Embryonic facial prominence (tissue), 1 donor: ENCODE measurements around the gene CFAP100.

Experiments
- DNase-seq: peaks from one replicate; pipeline ENCODE4 v3.0.0-alpha.2; 2016; ENCODE audit errors: extremely low spot score

The CFAP100 gene

DNA sequence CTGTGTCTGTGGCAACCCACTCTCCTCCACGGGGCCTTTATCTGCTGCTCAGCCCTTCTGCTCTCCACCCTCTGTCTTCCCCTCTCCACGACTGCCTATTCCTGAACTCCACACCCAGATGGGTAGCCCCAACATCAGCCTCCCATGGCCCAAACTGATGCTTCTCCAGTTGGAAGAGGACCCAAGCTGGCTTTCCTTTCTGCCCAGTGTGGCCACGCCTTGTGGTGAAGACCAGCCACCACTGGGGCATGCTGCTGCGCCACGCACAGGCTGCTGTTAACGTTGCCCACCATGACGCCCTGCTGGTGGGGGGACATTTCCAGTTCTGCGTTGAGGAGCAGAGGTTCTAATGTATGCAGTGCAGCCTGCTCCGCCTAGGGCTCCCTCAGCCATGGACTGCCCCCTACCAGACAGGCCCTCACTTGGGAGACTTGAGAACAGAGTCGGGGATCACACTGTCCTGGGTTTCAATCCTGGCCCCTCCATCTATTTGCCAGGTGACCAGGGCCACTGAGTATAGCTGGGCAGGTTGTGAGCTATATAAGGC is 26.9 kb downstream of the CFAP100 start:
- no peak for DNase-seq

DNA sequence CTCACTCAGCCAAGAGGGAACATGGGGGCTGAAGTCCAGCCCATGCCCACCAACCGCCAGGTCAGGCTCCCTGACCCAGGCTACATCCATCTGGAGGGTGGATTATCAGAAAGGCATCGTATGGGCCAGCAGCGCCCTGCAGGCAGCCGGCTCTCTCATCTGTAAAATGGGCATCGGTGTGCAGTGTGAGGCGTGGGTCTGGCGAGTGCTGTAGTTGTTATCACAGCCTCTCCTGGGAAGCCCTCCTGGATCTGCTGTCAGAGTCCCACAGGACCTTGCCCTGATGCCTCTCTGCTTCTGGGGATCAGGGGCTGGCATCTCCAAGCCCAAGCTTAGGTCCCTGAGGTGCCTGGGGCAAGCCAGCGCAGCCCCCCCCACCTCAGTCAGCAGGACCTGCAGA is 27.4 kb downstream of the CFAP100 start:
- DNase-seq = no peak

DNA sequence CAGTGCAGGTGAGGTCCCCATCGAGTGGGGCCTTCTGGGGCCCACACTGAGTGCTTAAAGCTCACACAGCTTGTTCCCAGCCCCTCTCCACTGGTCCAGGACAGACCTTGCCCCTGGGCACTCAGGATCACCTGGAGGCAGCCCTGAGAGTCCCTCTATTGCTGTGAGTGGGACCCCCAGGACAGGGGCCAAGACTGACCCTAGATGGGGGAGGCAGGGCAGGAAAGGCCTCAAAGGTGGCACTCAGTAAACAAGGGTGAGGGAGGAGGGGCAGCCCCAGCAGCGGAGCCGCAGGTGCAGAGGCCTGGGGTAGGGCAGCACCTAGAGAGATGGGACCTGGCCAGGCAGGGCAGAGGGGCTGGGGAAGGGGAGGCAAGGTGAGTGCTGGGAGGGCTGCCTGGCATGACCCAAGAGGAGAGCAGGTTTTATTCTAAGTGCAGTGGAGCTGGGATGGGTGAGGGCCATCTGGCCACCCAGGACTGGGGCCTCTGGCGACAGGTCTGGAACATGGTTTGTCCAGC is 27.9 kb downstream of the CFAP100 start:
- DNase-seq = no peak

DNA sequence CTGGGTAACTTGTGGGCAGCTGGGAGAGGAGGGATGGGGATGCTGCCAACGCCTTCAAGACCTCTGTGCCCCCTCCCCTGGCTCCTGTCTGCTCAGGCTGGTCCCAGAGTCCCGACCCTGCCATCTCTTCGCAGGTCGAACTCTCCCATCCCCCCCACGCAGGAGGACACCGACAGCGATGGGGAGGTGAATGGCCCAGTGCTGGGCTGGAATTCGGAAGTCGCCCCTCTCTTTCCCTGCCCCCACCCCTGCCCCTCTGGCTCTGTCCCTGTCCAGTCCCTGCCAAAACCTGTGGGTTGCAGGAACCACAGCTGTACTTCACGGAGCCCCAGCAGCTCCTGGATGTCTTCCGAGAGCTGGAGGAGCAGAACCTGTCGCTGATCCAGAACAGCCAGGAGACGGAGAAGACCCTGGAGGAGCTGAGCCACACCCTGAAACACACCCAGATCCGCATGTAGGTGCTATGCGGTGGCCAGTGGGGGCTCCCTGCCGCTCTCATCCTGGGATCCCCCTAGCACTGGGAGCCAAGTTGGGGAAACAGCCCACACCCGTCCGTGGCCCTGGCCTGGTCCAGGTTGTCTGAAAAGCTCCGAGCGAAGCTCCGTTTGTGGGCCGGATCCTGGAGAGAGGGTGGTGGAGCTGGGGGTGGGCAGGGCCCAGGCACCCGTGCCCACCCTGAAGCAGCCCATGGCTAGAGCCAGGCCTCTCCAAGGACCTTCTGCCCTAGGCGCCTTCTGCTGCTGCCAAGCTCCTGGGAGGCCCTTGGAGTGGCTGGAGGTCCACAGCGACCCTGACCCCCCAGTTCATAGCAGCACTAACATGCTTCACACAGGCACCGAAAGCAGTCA is 28.7 kb downstream of the CFAP100 start:
- DNase-seq = no peak

DNA sequence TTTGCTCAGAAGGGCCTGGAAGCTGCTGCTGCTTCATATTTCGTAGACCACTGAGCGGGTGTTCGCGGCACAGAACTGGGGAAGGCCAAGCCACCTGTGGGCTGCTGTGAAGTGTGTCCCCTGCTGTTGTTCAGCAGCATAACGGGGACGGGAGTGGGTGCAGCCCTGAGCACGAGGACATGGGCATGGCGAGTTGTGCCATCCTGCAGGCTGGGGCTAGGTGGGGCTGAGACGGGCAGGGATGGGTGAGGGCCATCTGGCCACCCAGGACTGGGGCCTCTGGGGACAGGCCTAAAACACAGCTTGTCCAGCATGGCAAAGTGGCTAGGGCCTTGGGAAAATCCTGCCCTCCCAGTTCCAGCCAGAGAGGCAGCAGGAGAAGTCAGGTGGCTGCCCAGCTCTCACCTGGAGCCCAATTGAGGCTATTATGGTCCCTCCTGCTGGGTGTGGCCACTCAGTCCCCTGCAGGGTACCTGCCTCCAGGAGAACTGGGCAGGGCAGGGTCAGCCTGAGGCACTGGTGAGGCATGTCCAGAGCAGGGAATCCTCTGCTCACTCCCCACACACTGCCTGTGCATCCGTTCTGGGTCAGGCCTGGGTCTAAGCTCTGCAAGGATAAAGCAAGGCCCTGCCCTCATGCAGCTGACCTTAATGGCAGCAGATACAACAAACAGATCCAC is 29.5 kb downstream of the CFAP100 start:
- no peak for DNase-seq

DNA sequence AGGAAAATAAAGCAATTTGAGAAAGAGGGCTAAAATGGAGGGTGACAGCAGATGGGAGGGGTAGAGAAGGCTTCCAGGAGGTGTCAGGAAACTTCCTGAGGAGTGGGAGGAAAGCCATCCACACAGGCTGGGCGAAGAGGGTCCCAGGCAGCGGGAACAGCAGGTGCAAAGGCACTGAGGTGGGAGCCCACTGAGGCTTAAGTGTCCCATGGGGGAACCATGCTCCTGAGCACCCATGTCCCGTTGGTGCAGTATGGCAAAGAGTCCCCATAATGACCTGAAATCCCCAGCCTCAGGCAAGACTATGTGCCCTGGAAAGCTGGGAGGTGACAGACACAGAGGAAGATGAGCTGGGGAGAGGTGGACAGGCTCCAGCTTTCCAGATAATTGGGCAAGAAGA is 30.0 kb downstream of the CFAP100 start:
- no peak for DNase-seq

DNA sequence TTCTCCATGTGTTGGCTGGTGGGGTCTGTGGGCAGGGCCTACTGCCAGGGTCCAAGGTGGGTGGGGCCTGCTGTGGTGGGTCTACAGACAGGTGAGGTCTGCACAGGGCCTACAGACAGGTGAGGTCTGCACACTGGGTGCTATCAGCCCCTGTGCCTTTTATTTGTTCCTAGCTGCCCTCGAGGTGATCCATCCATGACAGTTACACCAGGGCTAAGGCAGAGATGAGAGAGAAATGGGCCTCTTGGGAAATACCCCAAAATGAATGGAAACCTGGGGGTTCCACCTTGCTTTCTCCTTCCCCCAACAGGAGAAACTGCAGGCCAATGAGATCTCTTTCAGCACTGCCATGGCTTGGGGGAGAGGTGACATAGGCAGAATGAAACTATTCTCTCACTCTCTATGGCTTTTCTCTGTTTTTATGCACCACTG is 36.4 kb downstream of the CFAP100 start:
- DNase-seq = no peak

DNA sequence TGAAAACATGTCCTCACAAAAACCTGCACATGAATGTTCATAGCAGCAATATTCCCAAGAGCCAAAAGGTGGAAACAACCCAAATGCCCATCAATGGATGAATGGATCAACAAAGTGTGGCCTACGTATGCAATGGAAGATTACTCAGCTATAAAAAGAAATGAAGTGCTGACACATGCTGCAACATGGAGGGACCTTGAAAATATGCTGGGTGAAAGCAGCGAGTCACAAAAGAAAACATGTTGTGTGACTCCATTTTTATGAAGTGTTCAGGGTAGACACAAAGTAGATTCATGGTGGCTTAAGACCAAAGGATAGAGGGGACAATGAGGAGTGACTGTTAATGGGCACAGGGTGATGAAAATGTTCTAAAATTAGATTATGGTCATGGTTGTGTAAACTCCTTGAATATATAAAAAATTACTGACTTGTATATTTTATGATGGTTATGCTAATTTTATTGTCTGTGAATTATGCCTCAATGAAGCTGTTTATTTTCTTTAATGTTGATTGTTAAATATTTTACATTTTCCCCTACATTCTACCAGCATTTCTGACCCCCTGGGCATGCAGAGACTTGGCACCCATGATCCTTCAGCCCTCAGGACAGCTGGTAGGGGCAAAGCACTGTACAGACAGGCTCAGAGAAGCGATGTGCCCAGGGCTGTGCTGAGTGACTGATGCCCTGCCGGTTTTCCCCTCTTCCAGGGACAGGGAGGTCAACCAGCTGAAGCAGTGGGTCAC is 37.8 kb downstream of the CFAP100 start:
- DNase-seq = no peak

DNA sequence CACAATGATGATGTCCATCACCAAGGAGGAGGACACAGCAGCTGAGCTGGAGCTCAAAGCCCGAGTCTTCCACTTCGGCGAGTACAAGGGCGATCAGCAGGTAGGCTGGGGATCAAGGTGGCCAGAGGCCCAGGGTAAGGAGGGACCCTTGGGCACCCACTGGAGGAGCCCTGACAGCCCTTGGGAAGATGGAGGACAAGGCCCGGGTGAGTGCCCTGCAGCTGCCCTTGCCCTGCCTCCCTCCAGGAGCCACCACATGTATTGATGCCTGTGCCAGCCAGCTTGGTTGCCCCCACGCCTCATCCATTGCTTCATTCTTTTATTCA is 38.4 kb downstream of the CFAP100 start:
- DNase-seq = no peak

DNA sequence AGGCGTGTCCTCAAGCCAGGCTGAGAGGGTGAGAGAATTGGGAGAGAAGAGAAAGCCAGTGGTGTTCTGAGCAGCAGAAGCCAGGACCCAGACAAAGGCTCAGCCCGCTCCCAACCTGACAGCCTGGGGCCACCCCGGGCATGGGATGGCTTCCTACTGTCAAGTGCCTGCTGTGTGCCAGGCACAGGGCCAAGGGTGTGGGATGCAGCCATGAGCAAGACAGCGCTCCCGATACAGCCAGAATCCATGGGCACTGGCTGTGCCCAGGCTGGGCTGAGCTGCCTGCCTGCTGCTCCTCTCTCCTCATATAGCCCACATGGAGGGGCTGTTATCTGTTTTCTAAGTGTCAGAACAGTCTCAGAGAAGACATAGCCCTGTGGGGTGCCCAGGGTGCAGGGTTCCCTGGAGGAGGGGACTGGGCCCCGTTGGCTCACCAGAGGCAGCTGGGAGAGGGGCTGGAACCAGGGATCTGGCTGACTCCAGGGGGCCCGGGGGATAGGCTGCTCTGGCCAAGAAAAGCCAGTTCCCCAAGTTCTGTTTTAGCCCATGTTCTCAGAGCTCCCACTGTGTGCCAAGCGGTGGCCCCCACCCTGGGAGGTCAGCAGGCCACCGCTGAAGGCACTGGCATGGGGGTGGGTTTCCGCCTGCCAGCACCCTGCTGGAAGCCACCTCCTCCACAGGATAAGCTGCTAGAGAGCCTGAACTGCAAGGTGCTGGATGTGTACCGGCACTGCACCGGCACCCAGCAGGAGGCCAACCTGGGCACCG is 39.0 kb downstream of the CFAP100 start:
- no peak for DNase-seq

DNA sequence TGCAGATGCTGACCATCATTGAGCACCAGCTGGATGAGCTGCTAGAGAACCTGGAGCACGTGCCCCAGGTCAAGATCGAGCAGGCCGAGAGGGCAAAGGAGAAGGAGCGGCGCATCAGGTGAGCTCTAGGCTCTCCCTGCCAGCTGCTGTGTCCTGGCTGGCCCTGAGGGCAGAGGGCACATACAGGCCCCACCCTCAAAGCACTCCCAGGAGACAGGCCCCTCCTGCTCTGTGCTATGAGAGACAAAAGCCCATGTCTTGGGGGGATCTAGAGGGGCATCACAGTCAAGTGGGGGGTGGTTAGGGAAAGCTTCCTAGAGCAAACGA is 39.5 kb downstream of the CFAP100 start:
- DNase-seq = no peak

DNA sequence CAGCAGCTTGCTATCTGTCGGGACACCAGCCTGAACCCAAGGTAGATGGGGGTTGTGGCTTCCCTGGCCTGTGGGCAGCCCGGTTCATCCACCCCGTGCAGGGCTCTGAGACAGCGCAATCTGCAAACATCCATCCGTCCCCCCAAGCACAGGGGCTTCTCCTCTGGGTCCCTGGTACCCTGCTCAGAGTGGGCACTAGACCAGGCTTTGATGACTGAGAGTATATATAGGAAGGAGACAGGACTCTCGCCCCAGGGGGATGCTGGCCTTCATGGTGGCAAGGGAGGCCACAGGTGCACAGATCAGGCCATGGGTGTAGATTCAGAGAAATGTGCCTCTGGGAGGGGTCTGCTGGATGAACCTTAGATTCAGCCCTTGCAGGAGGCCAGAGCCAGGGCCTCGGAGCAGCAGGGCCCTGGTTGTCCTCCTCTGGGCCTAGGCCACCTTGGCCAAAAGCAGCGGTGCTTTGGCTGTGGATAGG is 40.3 kb downstream of the CFAP100 start:
- no peak for DNase-seq

DNA sequence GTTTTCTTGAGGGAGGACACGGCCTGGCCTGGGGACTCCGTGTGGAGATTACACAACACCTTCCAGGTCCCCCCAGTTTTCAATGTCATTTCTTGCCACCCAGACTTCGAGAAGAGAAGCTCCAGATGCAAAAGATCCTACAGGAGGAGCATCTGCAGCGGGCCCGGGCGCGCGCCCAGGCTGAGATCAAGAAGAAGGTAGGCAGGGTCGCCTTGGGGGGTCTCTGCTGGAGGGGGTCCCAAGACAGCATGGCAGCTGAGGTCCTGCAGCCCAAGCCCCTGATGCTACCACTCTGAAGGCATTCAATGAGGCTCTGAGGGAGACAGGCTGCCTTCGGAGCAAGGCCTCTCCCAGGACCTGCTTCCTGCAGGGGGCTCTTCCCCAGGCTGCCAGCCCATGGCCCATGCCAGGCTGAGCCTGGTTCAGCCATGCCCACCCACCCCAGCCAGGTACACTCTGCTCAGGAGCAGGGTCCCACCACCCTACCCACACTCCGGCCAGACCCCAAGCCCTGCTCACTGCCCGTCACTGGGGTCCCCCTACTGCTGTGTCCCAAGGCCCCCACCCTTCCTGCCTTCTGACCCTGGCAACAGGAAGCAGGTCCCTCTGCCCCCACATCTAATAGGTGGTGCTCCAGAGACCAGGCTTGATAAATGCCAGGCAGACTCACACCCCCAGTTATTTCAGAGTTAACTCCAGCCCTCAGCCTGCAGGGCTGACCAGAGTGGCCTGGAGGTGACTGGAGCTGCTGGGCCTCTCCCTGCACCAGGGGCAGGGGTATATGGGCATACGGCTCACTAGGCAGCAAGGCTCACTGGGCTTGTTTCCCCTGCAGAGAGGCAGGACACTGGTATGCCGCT is 41.0 kb downstream of the CFAP100 start:
- DNase-seq = no peak

DNA sequence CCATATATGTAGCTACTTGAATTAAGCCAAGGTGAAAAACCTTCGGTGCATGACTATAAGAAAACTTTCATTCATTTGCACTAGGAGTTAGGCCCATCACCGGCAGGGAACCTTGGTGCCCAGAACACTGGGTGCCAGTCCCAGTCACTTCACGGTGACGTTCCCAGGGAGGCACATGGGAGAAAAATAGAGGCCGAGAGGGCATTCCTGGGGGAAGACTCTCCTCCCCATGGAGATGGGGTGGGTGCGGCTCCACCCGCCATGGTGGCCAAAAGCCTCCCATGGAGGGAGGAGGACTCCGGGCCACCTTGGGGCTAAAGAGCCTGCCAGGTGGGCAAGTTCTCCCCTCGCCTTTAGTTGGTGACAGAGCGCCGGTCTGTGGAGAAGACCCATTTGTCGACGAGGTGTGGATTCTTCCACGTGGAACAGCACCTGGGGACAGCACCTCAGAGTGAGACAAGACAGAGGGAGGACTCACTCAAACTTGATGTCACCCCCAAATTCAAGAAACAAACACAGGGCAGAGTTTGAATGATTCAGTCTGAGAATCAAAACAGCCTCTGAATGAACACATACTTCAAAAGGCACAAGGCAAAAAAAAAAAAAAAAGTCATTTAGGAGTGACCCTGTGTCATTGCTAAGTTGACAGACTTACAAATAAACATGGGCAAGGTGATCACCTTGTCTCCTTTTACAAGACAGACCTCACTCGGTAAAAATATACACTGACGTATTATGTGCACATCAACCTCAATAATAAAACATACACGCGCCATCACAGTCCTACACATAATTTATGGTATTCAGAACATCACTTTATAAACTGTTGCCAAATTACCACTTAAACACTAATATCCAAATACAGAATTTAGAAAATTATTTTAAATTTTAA is 42.4 kb downstream of the CFAP100 start:
- no peak for DNase-seq

DNA sequence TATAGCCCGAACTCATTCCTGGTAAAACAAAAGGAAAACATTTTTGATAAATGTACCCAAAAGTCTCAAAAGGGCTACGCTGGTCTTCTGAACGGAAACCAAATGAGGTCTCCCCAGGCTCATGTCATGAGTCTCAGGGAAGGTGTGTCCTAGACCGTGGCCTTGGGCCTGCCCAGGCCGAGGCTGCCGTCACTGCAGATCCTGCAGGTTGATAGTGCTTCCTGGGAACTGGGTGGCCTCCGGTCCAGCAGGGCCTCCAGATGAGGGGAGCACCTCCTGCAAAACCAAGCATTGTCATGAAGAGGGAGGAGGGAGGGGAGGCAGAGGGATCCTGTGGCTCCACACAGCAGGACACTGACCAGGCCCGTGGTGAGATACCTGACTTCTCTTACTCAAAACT is 43.5 kb downstream of the CFAP100 start:
- no peak for DNase-seq

DNA sequence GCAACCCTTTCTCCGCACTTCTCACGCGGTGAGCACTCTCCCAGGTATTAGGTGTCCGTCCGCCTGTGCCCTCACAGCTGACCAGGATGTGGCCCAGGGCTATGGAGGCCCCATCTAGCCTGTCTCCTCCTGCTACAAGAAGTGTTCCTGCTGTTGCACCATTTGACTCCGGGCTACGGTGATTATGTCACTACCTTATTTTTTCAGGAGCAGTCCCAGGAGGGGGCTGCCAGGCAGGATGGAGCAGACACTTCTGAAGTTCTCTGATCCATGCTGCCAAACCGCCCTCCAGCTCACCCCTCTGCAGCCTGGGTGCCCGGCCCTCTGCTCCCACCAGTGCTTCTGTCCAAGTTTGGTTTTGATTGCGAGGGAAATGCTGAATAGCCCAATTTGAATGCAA is 44.0 kb downstream of the CFAP100 start:
- DNase-seq = no peak

DNA sequence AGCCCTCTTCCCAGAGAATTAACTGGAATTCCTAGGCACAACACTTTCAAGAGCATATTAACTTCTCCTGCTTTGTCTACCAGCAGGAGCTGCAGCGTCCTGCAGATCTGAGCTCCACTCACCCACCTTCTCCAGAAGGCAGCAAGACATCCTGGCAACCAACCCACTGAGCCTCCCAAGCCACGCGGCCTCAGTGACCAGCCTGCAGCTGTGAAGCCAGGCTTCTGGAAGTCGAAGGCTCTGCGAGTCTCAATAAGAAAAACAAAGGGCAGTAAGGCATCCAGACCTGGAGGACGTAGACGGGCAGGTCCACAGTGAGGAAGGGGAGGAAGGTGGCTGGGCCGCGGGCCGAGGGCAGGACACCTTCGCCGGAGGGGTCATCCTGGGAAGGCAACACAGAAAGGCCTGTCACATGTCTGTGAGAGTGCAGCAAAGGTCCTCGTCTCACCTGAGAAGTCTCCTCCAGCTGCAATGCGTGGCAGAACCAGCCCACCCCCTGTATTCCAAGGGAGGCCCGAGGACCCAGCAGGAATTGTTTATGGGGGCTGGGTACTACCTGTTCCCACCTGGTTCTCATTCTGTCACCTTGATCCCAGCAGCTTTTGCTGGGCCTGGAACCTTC is 44.7 kb downstream of the CFAP100 start:
- no peak for DNase-seq

DNA sequence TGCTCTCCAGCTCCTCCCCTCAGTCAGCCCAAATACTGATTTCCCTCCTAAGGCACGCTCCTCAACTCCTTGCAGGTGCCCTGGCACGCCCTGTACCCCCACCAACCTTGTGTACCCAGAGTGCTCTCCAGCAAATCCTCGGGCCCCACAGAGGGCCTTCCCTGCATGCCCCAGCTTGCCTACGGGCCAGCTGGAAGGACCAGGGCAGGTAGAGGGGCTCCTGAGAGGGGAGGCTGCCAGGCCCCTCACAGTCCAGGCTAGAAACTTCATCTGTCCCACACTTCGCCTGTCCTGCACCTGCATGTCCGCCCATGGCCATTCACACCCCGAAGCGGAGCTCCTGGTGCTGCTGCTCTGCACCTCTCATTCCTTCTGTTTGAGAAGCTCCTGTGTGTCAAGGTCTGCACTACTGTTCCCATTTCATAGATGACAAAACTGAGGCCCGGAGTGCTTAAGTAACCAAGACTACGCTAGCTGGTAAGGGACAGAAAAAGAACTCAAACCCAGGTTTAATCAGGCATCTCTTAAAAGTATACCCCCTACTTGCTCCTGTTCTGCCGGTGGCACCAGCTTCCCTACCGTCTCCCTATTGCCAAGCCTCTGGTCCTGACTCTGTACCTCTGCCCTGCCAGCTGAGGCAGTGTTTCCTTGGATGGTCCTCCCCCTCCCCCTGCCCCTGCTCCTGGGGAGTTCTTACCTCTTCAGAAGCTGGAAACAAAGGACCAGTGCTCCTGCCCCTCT is 45.4 kb downstream of the CFAP100 start:
- no peak for DNase-seq

DNA sequence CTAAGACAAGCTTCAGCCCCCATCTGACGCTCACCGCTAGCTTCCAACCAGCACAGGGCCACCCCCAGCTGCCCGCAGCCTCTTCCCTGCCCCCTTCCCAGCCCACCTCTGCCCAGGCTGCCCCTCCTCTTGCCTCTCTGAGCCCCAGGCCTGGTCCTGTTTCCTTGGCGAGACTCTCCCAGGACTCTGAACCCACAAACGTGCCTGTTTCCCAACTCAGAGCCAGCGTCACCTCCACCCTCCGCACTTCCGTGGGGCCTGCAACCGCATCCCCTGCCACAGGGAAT is 45.9 kb downstream of the CFAP100 start:
- no peak for DNase-seq
